Amygdala (tissue), 56 donors: ENCODE results near the gene PPP5C.
"Not testable (repeated sequence)": the region's sequence is repeated elsewhere in the genome, so short reads cannot be mapped to it uniquely, and the experiment has no call there.

Source experiments
- DNase-seq, 56 donors: peaks; one replicate each; lab custom pipeline; 2025; lab: John Stamatoyannopoulos, UW

The PPP5C gene

DNA sequence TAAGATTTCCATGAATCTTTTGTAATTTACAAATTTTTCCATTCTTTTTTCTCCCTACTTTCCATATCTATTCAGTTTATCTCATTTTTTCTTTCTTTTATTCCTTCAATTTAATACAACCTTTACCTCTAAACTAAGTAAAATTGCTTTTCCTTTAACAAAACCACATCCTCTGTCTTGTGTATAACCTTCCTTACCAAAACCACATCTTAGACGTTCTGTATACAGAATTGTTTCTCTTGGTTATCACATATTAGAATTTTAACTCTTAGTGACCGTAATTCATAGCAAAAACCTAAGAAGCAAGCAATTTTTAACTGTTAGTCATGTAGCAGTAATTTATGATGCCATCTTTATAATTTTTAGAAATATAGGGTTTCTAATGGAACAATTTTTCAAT lies 15.0 kb downstream of the PPP5C start:
- DNase-seq: no peak

DNA sequence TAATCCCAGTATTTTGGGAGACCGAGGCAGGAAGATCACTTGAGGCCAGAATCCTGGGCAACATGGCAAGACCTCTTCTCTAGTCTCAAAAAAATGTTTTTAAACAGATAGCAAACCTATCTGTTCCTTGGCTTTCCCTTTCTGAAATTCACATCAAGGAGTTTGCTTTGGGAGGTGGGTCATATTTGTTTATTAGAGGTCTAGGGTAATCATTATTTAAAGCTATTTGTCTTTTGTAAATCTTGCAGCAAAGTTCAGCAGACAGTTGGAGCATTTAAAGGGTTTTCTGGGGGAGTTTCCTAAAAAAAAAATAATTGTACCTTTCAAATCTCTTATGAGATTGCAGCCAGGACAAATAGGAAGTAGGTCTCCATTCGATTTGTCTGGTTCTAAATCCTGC lies 17.5 kb downstream of the PPP5C start:
- DNase-seq: no peak

GRCh38 chr19:46365561-46365960 lies 18.7 kb downstream of the PPP5C start:
- DNase-seq: no peak

- DNase-seq: peak in 3 of 56 donors; percentile 3 to 28 (median 17)
Observed at GRCh38 chr19:46366620-46367292, 19.9 kb downstream of the PPP5C start.

- no peak for DNase-seq
Observed at GRCh38 chr19:46367426-46367825, 20.5 kb downstream of the PPP5C start.

- DNase-seq: no peak
Observed at GRCh38 chr19:46368116-46368515, 21.2 kb downstream of the PPP5C start.

GRCh38 chr19:46369817-46370216 lies 22.9 kb downstream of the PPP5C start:
- no peak for DNase-seq

- no peak for DNase-seq
Observed at GRCh38 chr19:46371371-46371901, 24.5 kb downstream of the PPP5C start.

DNA sequence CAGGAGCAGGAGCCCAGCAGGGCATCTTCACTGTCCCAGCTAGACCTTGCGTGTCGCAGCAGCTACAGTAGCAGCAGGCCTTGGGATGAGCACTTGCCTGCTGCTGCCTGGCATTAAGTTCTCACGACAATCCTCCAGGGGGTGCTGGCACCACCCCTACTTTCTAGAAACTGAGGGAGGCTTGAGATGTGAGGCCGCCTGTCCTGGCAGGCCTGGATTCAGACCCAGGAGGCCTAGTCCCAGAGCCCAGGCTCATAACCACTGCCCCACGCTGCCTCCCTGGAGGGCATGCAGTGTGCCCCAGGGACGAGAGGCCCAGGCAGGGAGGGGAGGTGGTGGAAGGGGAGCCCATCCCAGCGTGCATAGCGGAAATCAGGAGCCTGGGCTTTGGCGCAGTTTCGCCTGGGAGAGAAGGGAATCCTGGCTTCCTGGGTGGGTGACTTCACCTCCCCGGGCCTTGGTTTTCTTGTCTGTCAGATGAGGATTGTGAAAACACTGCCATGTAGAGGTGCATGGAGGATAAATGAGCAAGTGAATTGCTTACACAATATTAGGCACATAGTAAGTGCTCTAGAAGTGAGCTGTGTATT lies 26.1 kb downstream of the PPP5C start:
- DNase-seq: no peak

DNA sequence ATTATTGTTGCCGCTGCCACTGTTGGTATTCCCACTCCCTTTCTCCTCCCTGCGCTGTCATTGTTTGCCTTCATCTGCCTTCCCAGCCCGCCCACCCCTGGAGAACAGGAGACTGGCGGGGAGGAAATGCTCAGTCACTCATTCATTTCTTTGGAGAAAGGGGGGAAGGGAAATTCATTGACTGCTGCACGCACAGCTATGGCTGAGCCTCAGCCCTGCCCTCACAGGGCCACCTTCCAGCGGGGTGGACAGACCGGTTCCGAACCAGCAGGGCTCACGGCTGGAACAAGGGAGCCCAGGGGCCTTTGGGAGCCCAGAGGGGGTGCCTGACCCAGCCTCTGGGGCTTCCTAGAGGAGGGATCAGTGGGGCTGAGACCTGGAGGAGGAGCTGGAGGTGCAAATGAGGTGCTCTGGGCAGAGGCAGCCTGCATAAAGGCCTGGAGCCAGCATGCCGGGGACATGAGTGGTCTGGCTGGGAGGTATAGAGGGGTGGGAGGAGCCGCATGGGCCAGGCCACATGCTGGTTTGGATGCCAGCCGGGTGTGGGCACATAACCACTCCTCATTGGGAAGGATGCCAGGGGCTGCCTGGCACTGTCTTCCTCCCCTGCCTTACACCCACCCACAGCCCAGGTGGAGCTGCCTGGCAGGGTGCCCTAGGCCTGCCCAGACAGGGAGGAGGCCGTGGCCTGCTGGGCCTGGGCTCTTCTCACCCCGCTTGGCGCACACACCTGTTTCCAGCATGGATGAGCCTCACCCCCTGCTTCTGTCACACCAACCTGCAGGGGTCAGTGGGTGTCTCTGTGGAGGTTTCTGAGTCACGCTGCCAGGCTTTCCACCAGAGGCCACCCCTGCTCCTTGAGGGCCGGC lies 26.8 kb downstream of the PPP5C start:
- DNase-seq: peak in 25 of 56 donors; percentile 8 to 85 (median 42)

GRCh38 chr19:46374536-46375475 lies 27.9 kb downstream of the PPP5C start:
- DNase-seq: no peak

DNA sequence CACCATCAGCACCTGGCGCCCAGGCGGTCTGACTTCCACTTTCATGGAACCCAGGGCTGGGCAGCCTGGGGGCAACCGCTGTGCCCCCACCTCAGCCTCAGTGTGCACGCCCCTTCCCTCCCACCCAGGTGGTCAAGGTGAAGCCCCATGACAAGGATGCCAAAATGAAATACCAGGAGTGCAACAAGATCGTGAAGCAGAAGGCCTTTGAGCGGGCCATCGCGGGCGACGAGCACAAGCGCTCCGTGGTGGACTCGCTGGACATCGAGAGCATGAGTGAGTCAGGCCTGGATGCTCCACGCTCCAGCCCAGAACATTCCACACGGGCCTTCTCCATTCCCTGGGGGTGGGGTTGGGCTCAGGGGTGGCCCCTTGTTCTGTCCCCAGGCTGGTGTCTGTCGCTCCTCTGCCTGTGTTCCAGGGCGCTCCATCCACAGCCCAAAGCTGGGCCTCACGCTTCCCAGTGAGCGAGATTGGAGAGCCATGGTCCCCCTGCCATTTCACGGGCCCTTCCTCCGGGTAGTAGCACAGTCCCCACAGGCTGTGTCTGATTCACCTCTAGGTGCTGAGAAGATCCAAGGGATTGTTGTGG lies 28.7 kb downstream of the PPP5C start:
- not testable (repeated sequence) for DNase-seq

DNA sequence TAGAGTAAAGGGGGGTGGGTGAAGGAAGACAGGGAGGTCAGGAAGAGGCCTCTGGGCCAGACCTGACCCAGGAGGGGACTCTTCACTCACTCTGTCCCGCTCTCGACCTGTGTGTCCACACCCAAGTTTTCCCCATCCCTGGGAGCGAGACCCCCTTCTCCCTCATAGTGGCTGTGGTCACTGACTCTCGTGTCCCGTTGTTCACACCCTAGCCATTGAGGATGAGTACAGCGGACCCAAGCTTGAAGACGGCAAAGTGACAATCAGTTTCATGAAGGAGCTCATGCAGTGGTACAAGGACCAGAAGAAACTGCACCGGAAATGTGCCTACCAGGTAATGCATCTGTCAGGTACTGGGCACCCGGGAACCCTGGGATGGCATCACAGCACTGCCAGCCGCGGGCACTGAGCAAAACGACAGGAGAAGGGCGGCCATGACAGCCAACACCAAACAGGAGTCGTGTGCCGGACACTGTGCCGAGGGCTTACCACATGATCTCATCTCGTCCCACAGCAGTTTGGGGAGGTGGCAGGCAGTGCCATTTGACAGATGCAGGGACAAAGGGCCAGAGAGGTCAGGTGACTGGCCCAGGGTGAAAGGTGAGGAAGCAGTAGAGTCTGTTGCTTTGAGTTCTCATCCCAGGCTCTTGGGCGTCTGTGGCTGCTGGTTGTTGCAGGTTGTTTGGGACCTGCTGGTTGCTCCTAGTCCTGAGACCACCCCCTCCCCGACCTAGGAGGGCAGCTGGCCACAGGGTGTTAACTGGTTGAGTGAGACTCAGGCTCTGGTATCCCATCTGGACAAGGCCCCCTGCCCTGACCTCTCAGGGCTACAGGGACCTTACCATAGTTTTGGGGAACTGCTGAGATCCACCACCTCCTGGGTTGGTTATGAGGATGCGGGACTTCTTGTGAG lies 29.6 kb downstream of the PPP5C start:
- DNase-seq: no peak

- no peak for DNase-seq
Observed at GRCh38 chr19:46378268-46378667, 31.4 kb downstream of the PPP5C start.

DNA sequence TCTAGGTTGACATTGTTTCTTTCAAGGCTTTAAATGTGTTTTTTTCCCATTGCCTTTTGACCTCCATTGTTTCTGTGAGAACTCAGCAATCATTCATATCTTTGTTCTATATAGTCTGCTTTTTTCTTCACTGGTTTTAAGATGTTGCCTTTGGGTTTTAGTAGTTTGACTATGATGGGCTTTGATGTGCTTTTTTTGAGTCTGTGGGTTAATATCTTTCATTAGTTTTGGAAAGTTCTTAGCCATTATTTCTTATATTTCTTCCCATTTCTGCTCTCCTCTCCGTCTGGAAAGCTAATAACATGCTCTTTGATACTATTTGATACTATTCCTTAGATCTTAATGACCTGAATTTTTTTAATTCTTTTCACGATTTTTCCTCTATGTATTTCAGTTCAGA lies 33.8 kb downstream of the PPP5C start:
- DNase-seq: no peak

- no peak for DNase-seq
Observed at GRCh38 chr19:46381346-46381745, 34.5 kb downstream of the PPP5C start.

GRCh38 chr19:46381756-46382345 lies 35.0 kb downstream of the PPP5C start:
- DNase-seq: no peak

- DNase-seq: no peak
Observed at GRCh38 chr19:46383171-46383815, 36.4 kb downstream of the PPP5C start.
